ENCODE data around the gene TOR1AIP2. TPM values are rescaled to one million over a fixed set of nuclear protein-coding genes. Genes with fewer than 3 reads are reported as not detected.
"Not testable (repeated sequence)": the region's sequence is repeated elsewhere in the genome, so short reads cannot be mapped to it uniquely, and the experiment has no call there.

Gene TOR1AIP2
- polyA plus RNA-seq, 1 experiment: 48.4 TPM

DNA sequence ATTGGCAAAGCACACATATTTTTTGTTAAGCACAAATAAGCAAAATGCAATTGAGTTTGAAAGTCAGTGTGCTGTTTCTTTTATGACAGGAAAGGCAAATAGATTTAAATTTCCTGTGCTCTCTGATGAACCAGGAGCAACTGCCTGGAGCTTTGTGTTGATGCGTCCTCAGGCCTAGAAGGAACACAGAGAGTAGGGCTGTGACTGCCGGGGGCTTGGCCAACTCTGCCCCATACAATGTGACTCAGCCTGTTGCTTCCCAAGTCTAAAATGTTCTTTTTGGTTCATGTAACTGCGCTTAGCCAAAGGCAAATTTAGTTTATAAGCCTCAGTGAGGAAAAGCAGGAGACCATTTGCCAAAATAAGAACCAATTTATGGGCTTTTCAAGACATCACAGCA is 37.5 kb downstream of the TOR1AIP2 start:
- no peak overlapping the region for H3K27ac ChIP-seq (ENCODE audit: low read depth, low read length)
- no peak overlapping the region for H3K4me3 ChIP-seq (ENCODE audit: low read depth, low read length)
- ChIA-PET CTCF (interaction anchor here (0.5 to 5.5 kb wide), 4 partner anchors 25 to 1102 kb away, joined by 3 to 64 read pairs (median 20); no protein-coding TSS in a partner anchor), POLR2A (no interaction called here)
- DNase-seq (ENCODE audit: low read depth, low spot score): no peak
- H3K9me3 ChIP-seq (ENCODE audit: control insufficient read depth, insufficient read depth, low read length): peaks cover 6% of the 10 kb centered on the region
- H3K27me3 ChIP-seq (ENCODE audit: control insufficient read depth, insufficient read depth, low read length): no peaks in the 10 kb centered on the region
- TF ChIP-seq, protein P1, sequence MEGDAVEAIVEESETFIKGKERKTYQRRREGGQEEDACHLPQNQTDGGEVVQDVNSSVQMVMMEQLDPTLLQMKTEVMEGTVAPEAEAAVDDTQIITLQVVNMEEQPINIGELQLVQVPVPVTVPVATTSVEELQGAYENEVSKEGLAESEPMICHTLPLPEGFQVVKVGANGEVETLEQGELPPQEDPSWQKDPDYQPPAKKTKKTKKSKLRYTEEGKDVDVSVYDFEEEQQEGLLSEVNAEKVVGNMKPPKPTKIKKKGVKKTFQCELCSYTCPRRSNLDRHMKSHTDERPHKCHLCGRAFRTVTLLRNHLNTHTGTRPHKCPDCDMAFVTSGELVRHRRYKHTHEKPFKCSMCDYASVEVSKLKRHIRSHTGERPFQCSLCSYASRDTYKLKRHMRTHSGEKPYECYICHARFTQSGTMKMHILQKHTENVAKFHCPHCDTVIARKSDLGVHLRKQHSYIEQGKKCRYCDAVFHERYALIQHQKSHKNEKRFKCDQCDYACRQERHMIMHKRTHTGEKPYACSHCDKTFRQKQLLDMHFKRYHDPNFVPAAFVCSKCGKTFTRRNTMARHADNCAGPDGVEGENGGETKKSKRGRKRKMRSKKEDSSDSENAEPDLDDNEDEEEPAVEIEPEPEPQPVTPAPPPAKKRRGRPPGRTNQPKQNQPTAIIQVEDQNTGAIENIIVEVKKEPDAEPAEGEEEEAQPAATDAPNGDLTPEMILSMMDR (IDR thresholded peaks at IDR 0.05; ENCODE audit: low read depth, low read length): no peak

DNA sequence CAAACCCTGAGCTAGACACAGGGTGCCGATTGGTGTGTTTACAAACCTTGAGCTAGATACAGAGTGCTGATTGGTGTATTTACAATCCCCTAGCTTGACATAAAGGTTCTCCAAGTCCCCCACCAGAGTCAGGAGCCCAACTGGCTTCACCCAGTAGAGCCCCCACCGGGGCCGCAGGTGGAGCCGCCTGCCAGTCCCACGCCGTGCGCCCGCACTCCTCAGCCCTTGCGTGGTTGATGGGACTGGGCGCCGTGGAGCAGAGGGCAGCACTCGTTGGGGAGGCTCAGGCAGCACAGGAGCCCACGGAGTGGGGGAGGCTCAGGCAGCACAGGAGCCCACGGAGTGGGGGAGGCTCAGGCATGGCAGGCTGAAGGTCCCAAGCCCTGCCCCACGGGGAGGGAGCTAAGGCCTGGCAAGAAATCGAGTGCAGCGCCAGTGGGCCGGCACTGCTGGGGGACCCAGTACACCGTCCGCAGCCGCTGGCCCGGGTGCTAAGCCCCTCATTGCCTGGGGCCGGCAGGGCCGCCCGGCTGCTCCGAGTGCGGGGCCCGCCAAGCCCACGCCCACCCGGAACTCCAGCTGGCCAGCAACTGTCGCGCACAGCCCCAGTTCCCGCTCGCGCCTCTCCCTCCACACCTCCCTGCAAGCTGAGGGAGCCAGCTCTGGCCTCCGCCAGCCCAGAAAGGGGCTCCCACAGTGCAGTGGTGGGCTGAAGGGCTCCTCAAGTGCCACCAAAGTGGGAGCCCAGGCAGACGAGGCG is 40.7 kb downstream of the TOR1AIP2 start:
- DNase-seq (ENCODE audit: low read depth, low spot score); H3K4me3 ChIP-seq (ENCODE audit: low read depth, low read length); H3K9me3 ChIP-seq (ENCODE audit: control insufficient read depth, insufficient read depth, low read length); H3K27ac ChIP-seq (ENCODE audit: low read depth, low read length); POLR2A ChIA-PET; H3K27me3 ChIP-seq (ENCODE audit: control insufficient read depth, insufficient read depth, low read length): not testable (repeated sequence)
- CTCF ChIA-PET: interaction anchor here (1.9 to 5.5 kb wide), 3 partner anchors 22 to 130 kb away, joined by 18 to 64 read pairs (median 33); no protein-coding TSS in a partner anchor

DNA sequence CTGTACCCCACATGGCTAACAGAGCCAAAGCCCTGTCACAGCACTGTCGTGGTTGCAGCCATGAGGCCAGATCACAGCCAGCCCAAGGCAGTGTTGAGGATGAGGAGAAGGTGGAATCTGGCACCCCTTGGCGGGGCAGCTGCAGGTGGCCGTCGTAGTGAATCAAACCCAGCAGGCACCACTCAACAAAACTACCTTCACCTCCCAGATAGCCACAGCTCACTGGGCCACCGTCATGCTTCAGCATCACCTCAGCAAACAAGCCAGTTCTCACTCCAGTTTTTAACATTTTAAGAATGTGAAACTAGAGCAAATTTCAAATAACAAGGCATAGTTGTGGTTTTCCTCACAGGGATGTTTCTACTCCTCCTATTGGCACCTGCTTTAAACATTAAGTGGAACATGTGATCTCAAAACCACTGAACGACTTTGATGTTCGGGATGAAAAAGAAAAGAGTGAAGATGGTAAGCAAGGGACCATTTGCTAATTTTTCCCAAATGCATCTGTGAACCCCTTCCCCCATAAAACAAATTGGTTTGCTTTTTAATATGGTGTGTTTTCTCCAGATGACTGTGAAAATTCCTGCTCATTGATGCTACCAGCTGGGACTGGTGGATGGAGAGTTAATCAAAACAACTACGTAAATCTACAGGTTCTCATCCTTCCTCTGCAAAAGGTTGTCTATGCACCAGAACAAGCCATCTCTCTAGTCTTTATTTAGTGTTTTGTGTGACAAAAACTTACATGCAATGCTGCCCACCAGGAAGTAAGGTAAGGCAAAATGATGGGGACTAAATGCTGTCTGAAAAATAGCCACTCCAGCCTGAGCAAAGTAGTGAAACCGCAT is 45.5 kb downstream of the TOR1AIP2 start:
- Histone ChIP-seq H3K27ac (ENCODE audit: low read depth, low read length) (no peak overlapping the region), H3K4me3 (ENCODE audit: low read depth, low read length) (no peak overlapping the region), H3K9me3 (ENCODE audit: control insufficient read depth, insufficient read depth, low read length) (peaks cover 4% of the 10 kb centered on the region), H3K27me3 (ENCODE audit: control insufficient read depth, insufficient read depth, low read length) (peaks cover 12% of the 10 kb centered on the region)
- ChIA-PET POLR2A (interaction anchor here (0.7 kb wide), 1 partner anchor 10 kb away, joined by 4 read pairs; no protein-coding TSS in a partner anchor), CTCF (interaction anchor here (0.9 to 2.5 kb wide), 3 partner anchors 17 to 22 kb away, joined by 3 to 14 read pairs (median 4); no protein-coding TSS in a partner anchor)
- DNase-seq (ENCODE audit: low read depth, low spot score): no peak
- TF ChIP-seq, protein P1 (IDR thresholded peaks at IDR 0.05; ENCODE audit: low read depth, low read length): no peak

DNA sequence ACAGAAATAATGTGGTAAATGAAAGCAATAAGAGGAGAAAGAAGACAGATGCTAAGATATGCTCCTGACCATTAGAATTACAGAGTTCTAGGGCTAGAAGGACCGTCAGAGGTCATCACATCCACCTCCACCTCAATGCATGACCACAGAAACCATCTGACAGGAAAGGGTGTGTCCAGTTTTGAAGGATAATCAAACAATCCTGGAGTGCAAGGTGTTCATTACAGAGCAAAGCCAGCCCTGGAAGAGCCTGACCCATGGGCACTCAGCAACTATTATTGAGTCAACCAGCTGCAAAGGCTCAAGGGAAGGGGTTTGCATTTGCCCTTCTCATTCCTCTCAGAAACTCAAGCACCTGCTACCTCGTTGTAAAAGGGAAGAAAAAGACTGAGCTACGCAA is 46.4 kb downstream of the TOR1AIP2 start:
- Histone ChIP-seq H3K27ac (ENCODE audit: low read depth, low read length) (no peak overlapping the region), H3K4me3 (ENCODE audit: low read depth, low read length) (no peak overlapping the region), H3K9me3 (ENCODE audit: control insufficient read depth, insufficient read depth, low read length) (no peaks in the 10 kb centered on the region), H3K27me3 (ENCODE audit: control insufficient read depth, insufficient read depth, low read length) (peaks cover 12% of the 10 kb centered on the region)
- CTCF ChIA-PET: interaction anchor here (0.9 to 1.0 kb wide), 2 partner anchors 16 to 17 kb away, joined by 3 to 5 read pairs; no protein-coding TSS in a partner anchor
- TF ChIP-seq, protein P1 (IDR thresholded peaks at IDR 0.05; ENCODE audit: low read depth, low read length): no peak
- POLR2A ChIA-PET: interaction anchor here (0.7 kb wide), 1 partner anchor 9 kb away, joined by 4 read pairs; no protein-coding TSS in a partner anchor
- DNase-seq (ENCODE audit: low read depth, low spot score): no peak

DNA sequence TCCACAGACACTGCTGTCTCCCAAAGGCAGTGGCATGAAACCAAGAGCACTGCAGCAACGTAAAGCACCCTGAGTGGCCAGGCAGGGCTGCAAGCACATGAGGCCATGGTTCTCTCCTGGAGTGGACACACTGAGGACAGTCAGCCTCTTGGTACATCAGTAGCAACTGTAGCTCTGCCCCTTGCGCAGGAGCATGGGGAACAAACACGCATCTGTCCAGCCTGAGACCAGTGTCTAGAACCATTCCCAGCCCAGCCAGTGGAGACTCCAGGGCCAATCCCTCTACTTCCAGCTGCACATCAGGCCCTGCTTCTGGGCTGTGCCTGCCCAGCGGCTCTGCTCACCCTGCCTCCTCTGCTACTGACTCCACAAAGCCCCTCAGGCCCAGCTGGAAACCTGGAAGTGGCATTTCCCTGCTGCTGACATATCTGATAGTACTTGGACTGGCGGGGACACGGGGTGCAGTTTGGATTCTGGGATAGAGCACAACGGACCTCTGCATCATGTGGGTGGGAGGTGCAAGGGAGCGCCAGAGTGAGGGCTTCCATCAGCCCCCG is 49.0 kb downstream of the TOR1AIP2 start:
- Histone ChIP-seq H3K4me3 (ENCODE audit: low read depth, low read length) (no peak overlapping the region), H3K27me3 (ENCODE audit: control insufficient read depth, insufficient read depth, low read length) (peaks cover 14% of the 10 kb centered on the region), H3K9me3 (ENCODE audit: control insufficient read depth, insufficient read depth, low read length) (no peaks in the 10 kb centered on the region; the same call in 1 of the 2 replicates), H3K27ac (ENCODE audit: low read depth, low read length) (no peak overlapping the region)
- no peak for DNase-seq (ENCODE audit: low read depth, low spot score)
- TF ChIP-seq, protein P1 (IDR thresholded peaks at IDR 0.05; ENCODE audit: low read depth, low read length): no peak
- ChIA-PET POLR2A (no interaction called here), CTCF (interaction anchor here (1.7 to 6.4 kb wide), 4 partner anchors 14 to 19 kb away, joined by 7 to 97 read pairs (median 16); no protein-coding TSS in a partner anchor)

All from AG04450 (cell line).